ENCODE measurements around the gene CD8A. TPM values are rescaled to one million over a fixed set of nuclear protein-coding genes. Genes with fewer than 3 reads are reported as not detected.

Gene CD8A
- total RNA-seq, 2 experiments from 2014 or later, result 1.1 to 1.6 TPM

GRCh38 chr2:86772611-86773010, 18.1 kb downstream of the CD8A start:
- Mint-ChIP-seq H3K4me3 (no peak overlapping the region), H3K4me1 (no peaks in the 10 kb centered on the region), H3K9me3 (ENCODE audit: low read depth) (no peaks in the 10 kb centered on the region), H3K27me3 (no peaks in the 10 kb centered on the region), H3K27ac (no peak overlapping the region), H3K36me3 (ENCODE audit: low read depth) (peaks cover 48% of the 10 kb centered on the region)
- ChIA-PET CTCF (interaction anchor here (0.6 to 0.8 kb wide), 3 partner anchors 10 to 442 kb away, joined by 3 to 4 read pairs (median 4); no protein-coding TSS in a partner anchor), POLR2A (no interaction called here)
- no peak for DNase-seq
- ATAC-seq, result no peak
- intact Hi-C loops (cut with DNase I, micrococcal nuclease), result no loop called here

DNA sequence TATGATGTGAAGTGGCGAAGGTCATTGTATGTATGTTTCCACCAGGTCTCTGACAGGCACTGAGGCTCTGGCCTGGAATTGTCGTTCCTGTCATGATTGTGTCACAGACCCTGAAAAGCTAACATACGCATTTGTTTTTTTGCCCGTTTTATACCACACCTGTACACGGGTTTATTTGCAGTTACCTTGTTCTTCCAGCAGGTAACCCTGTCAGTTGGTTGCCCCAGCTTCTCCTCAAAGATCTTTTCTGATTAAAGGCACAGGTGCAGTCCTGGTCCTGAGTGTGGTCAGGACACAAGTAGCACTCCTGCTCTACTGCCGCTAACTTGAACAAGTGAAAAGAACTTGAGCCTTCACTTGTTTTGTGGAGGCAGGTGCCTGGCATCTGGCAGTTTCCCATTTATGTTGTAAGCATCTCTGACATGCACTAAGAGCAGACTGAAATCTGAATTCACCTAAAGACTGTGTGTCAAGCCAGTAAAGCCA, 19.9 kb downstream of the CD8A start:
- intact Hi-C loops (cut with DNase I, micrococcal nuclease), result no loop called here
- H3K4me3 Mint-ChIP-seq, result no peak overlapping the region
- CTCF ChIA-PET, result no interaction called here
- no peaks in the 10 kb centered on the region for H3K4me1 Mint-ChIP-seq
- H3K9me3 Mint-ChIP-seq (ENCODE audit: low read depth), result no peaks in the 10 kb centered on the region
- H3K27me3 Mint-ChIP-seq, result no peaks in the 10 kb centered on the region
- no peak overlapping the region for H3K27ac Mint-ChIP-seq
- ATAC-seq (no peak), DNase-seq (no peak)
- POLR2A ChIA-PET, result no interaction called here
- peaks cover 47% of the 10 kb centered on the region for H3K36me3 Mint-ChIP-seq (ENCODE audit: low read depth)

DNA sequence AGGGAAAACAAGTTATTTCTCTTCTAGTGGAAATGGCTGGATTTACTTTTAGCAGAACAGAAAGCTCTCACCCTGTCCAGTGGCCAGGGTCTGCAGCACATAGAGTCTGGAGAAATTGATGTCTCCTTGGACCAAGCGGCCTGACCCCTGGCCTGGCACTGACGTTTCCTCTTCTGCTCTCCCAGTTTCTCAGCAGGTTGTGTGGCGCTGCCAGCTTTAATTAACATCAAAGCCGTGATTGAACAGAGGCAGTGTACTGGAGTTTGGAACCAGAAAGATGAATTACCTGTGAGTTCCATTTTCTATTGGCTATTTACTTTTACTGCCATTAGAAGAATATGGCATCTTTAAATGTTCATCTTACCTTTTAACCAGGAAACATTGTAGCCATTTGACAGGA, 20.9 kb downstream of the CD8A start:
- ChIA-PET POLR2A (no interaction called here), CTCF (interaction anchor here (0.7 kb wide), 1 partner anchor 204 kb away, joined by 3 read pairs; no protein-coding TSS in a partner anchor)
- Mint-ChIP-seq H3K9me3 (ENCODE audit: low read depth) (no peaks in the 10 kb centered on the region), H3K4me1 (peaks cover 1% of the 10 kb centered on the region), H3K36me3 (ENCODE audit: low read depth) (peaks cover 48% of the 10 kb centered on the region), H3K27me3 (no peaks in the 10 kb centered on the region), H3K27ac (no peak overlapping the region), H3K4me3 (no peak overlapping the region)
- ATAC-seq (no peak), DNase-seq (no peak)
- intact Hi-C loops (cut with DNase I, micrococcal nuclease), result no loop called here

DNA sequence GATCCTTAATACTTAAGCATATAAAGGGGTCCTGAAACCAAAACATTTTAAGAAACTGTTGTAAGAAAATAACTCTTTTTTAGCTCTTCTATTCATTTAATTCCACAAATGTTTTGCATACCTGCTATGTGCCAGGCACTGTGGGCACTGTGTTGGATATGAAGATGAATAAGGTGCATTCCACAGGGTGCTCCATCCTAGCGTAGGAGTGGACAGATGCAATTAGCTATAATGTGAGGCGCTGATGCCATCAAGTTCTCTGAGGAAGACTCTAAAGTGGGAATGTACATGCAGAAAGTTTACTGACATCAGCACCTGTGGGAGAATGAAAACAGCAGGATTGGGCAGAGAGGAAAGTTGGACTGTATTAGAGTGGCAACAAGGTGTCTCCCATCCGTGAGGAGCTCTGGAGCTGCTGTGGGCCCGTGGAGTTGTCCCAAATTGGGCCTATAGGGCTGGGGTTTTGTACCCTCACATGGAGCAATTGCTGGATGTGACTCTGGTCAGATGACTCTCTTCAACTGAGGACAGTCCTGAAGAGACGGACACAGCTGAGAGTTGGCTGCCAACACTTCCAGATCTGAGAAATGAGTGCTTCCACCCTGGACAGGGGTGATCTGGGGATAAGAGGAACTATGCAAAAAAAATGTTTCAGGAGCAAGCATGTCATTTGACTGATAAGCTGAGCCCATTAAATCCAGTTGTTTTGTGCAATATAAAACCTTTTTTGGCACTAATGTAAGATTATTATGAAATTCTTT, 22.3 kb downstream of the CD8A start:
- Mint-ChIP-seq H3K4me3 (no peak overlapping the region), H3K27ac (no peak overlapping the region), H3K9me3 (ENCODE audit: low read depth) (no peaks in the 10 kb centered on the region), H3K27me3 (no peaks in the 10 kb centered on the region), H3K36me3 (ENCODE audit: low read depth) (peaks cover 44% of the 10 kb centered on the region), H3K4me1 (peaks cover 8% of the 10 kb centered on the region)
- no peak for ATAC-seq
- ChIA-PET CTCF (interaction anchor here (0.6 to 1.0 kb wide), 2 partner anchors 18 to 27 kb away, joined by 3 read pairs; no protein-coding TSS in a partner anchor), POLR2A (no interaction called here)
- DNase-seq, result no peak
- intact Hi-C loops (cut with DNase I, micrococcal nuclease), result no loop called here

DNA sequence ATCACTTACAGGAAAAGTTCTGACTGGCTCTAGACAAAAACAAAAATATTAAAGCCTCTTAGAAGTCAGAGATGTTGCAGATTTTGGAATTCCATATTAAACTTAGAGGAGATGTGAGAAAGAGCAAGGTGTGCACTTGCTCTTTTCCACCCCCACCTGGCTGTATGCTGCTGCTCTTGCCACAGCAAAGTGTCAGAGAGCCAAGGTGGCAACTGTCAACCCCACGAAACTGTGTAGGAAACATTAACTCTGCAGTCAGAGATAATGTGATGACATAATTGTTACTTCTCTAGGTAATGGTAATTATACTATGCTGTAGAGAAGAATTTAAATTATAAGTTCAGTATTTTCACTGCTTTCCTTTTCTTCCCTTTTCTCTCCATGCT, 25.4 kb downstream of the CD8A start:
- Mint-ChIP-seq H3K4me3 (no peak overlapping the region), H3K36me3 (ENCODE audit: low read depth) (peaks cover 25% of the 10 kb centered on the region), H3K27me3 (no peaks in the 10 kb centered on the region), H3K9me3 (ENCODE audit: low read depth) (no peaks in the 10 kb centered on the region), H3K4me1 (peaks cover 16% of the 10 kb centered on the region), H3K27ac (no peak overlapping the region)
- intact Hi-C loops (cut with DNase I, micrococcal nuclease), result no loop called here
- ChIA-PET POLR2A (no interaction called here), CTCF (interaction anchor here (0.6 to 4.0 kb wide), 11 partner anchors 10 to 451 kb away, joined by 3 to 25 read pairs (median 4); no protein-coding TSS in a partner anchor)
- ATAC-seq (no peak), DNase-seq (no peak)

DNA sequence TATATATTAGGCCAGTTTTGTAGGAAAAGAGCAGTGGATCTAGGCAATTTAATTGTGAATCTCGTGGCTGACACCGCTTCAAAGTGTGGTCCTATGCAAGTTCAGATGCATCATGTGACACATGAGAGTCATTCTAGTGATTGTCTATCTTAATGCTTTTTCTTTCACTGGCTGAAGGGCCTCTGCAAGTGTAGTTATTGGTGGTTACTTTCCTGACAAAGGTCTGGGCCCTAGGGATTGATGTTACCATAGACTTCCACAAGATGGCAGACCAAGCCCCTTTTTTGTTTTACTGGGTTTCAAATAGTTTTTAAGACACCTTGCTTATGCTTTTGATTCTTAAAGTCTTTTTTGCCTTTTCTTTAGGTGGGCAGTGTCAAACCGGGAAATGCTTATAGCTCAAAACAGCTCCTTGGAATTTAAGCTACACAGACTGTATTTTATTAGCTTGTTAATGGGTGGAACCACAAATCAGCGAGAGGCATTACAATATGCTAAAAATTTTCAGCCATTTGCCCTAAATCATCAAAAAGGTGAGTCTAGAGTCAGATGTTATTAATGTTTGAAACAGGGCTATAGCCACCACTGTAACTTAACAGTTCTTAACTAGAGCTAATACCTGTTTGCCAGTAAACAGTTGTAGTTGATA, 25.9 kb downstream of the CD8A start:
- peaks cover 24% of the 10 kb centered on the region for H3K36me3 Mint-ChIP-seq (ENCODE audit: low read depth)
- H3K27ac Mint-ChIP-seq, result no peak overlapping the region
- CTCF ChIA-PET, result interaction anchor here (0.6 to 4.0 kb wide), 13 partner anchors 11 to 451 kb away, joined by 3 to 25 read pairs (median 4); no protein-coding TSS in a partner anchor
- H3K9me3 Mint-ChIP-seq (ENCODE audit: low read depth), result no peaks in the 10 kb centered on the region
- POLR2A ChIA-PET, result no interaction called here
- H3K4me3 Mint-ChIP-seq, result no peak overlapping the region
- intact Hi-C loops (cut with DNase I, micrococcal nuclease), result loop anchor here in 1 of 2 experiments (5.0 kb wide), 1 partner anchor 247 kb away; no protein-coding TSS in a partner anchor
- peaks cover 21% of the 10 kb centered on the region for H3K4me1 Mint-ChIP-seq
- no peaks in the 10 kb centered on the region for H3K27me3 Mint-ChIP-seq
- peak; percentile 72 for ATAC-seq
- peak; percentile 41 for DNase-seq

DNA sequence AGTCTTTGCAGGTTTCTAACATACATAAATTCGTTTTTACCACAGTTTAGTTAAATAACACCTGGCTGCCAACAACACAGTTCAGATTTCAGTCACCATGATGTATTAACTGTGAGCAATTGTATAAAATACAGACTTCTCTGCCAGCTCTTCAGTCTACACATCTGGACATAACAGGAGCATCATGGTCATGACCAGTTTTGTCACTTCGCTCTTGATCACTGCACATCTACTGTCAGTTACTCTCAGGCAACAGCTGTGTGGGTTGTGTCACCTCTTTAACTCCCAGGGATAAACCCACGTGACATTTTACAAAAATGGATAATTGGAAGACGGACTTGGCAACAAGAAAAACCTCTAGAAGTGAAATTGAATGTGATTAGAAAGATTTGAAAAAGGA, 30.3 kb downstream of the CD8A start:
- Mint-ChIP-seq H3K27ac (peak overlapping the region; percentile 58), H3K27me3 (no peaks in the 10 kb centered on the region), H3K4me1 (peaks cover 29% of the 10 kb centered on the region), H3K36me3 (ENCODE audit: low read depth) (peaks cover 25% of the 10 kb centered on the region), H3K4me3 (no peak overlapping the region), H3K9me3 (ENCODE audit: low read depth) (no peaks in the 10 kb centered on the region)
- no peak for DNase-seq
- ChIA-PET CTCF (interaction anchor here (0.6 kb wide), 1 partner anchor 706 kb away, joined by 3 read pairs; no protein-coding TSS in a partner anchor), POLR2A (no interaction called here)
- intact Hi-C loops (cut with DNase I, micrococcal nuclease), result loop anchor here in 1 of 2 experiments (5.0 kb wide), 1 partner anchor 243 kb away; no protein-coding TSS in a partner anchor
- ATAC-seq, result peak; percentile 66

GRCh38 chr2:86758405-86758804, 32.3 kb downstream of the CD8A start:
- Mint-ChIP-seq H3K36me3 (ENCODE audit: low read depth) (peaks cover 29% of the 10 kb centered on the region), H3K27ac (no peak overlapping the region), H3K4me3 (no peak overlapping the region), H3K27me3 (no peaks in the 10 kb centered on the region), H3K9me3 (ENCODE audit: low read depth) (no peaks in the 10 kb centered on the region), H3K4me1 (peaks cover 21% of the 10 kb centered on the region)
- DNase-seq (no peak), ATAC-seq (no peak)
- ChIA-PET CTCF (interaction anchor here (1.3 kb wide), 1 partner anchor 11 kb away, joined by 3 read pairs; no protein-coding TSS in a partner anchor), POLR2A (no interaction called here)
- intact Hi-C loops (cut with DNase I, micrococcal nuclease), result no loop called here

DNA sequence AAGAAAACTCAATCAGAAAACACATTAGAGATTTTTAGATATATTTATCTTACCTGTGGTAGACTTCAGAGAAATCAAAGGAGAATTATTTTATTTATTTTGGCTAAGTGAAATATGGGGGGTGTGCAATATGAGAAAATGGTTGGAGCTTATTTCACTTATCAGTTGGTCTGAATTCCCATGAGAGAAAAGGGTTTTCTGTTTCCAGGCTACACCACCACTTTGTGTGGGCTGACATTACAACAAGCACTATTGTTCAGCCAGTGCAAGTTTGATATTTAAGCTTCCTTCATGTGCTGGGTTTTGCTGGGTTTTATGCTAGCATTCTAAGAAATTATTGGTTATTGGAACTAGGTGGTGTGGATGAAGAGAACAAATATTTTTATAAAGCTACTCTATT, 37.1 kb downstream of the CD8A start:
- CTCF ChIA-PET, result interaction anchor here (0.8 to 3.1 kb wide), 4 partner anchors 8 to 235 kb away, joined by 3 to 25 read pairs (median 4); no protein-coding TSS in a partner anchor
- DNase-seq, result no peak
- no peak for ATAC-seq
- POLR2A ChIA-PET, result no interaction called here
- H3K36me3 Mint-ChIP-seq (ENCODE audit: low read depth), result peaks cover 58% of the 10 kb centered on the region
- no peaks in the 10 kb centered on the region for H3K27me3 Mint-ChIP-seq
- H3K27ac Mint-ChIP-seq, result no peak overlapping the region
- H3K4me1 Mint-ChIP-seq, result peaks cover 19% of the 10 kb centered on the region
- no peak overlapping the region for H3K4me3 Mint-ChIP-seq
- intact Hi-C loops (cut with DNase I, micrococcal nuclease), result no loop called here
- peaks cover 6% of the 10 kb centered on the region for H3K9me3 Mint-ChIP-seq (ENCODE audit: low read depth)

DNA sequence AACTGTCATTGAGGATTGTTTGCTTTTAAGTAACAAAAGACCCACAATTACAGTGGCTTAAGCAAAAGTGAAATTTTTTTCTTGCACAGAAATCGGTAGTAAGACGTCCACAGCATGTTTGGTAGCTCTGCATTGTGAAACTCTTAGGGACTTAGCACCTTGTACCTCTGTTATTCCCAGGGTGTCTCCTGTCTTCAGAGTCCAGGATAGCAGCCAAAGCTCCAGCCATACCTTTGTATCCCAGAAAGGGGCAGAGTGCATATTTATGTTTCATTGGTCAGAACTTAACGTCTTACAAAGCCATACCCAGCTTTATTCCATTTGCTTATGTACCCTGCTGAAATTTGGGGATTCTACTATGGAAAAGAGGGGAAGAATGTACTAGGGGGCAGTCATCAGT, 37.8 kb downstream of the CD8A start:
- DNase-seq (no peak), ATAC-seq (no peak)
- H3K9me3 Mint-ChIP-seq (ENCODE audit: low read depth), result peaks cover 6% of the 10 kb centered on the region
- ChIA-PET POLR2A (no interaction called here), CTCF (interaction anchor here (1.6 to 3.1 kb wide), 2 partner anchors 9 to 12 kb away, joined by 4 to 25 read pairs; no protein-coding TSS in a partner anchor)
- no peak overlapping the region for H3K27ac Mint-ChIP-seq
- H3K36me3 Mint-ChIP-seq (ENCODE audit: low read depth), result peaks cover 54% of the 10 kb centered on the region
- H3K4me3 Mint-ChIP-seq, result no peak overlapping the region
- intact Hi-C loops (cut with DNase I, micrococcal nuclease), result no loop called here
- no peaks in the 10 kb centered on the region for H3K27me3 Mint-ChIP-seq
- peaks cover 15% of the 10 kb centered on the region for H3K4me1 Mint-ChIP-seq

GRCh38 chr2:86751778-86752177, 38.9 kb downstream of the CD8A start:
- DNase-seq (no peak), ATAC-seq (no peak)
- CTCF ChIA-PET, result no interaction called here
- Mint-ChIP-seq H3K4me1 (peaks cover 22% of the 10 kb centered on the region), H3K9me3 (ENCODE audit: low read depth) (peaks cover 6% of the 10 kb centered on the region), H3K27ac (no peak overlapping the region), H3K36me3 (ENCODE audit: low read depth) (peaks cover 61% of the 10 kb centered on the region), H3K27me3 (no peaks in the 10 kb centered on the region), H3K4me3 (no peak overlapping the region)
- POLR2A ChIA-PET, result no interaction called here
- intact Hi-C loops (cut with DNase I, micrococcal nuclease), result loop anchor here in 1 of 2 experiments (2.0 kb wide), 1 partner anchor 23 kb away; no protein-coding TSS in a partner anchor

Measured in activated CD4-positive, alpha-beta T cell treated with anti-CD3 and anti-CD28 coated beads for 36 hours (primary cell).